H1 (cell line): ENCODE results near the gene CFHR5. TPM values are rescaled to one million over a fixed set of nuclear protein-coding genes. Genes with fewer than 3 reads are reported as not detected.

Experiments used
- CTCF ChIA-PET: fragments of 300-600 bp; sonication (Branson Sonifier 250); formaldehyde crosslinking; loops from one replicate; lab custom pipeline; 2021; ENCODE audit not compliant: partially characterized antibody; lab: Charles Lee
- POLR2A ChIA-PET: fragments of 300-600 bp; sonication (Branson Sonifier 250); formaldehyde crosslinking; loops from one replicate; lab custom pipeline; 2021; ENCODE audit warnings: inconsistent platforms; ENCODE audit not compliant: partially characterized antibody; lab: Charles Lee
- DNase-seq, 2 experiments: peaks; one replicate each; pipeline versions ENCODE4 v3.0.0 to v3.0.0-alpha.2; 2010 to 2022; ENCODE audit warnings: low spot score in 2 of 2, low read depth in 1 of 2, mixed read lengths in 1 of 2
- FAIRE-seq: peaks from 2 replicates; lab custom pipeline; 2011; peaks lifted over from hg19 to GRCh38; lab: Jason Lieb, UNC
- H2AFZ ChIP-seq: 2 replicates; pipeline ENCODE4 v1.8.1; 2012; ENCODE audit warnings: low read length, inconsistent platforms
- H2AK5ac ChIP-seq: 2 replicates; pipeline ENCODE4 v1.6.1; 2013; ENCODE audit warnings: low read depth, low read length
- H2BK120ac ChIP-seq: replicated peaks from 2 replicates; pipeline ENCODE3; 2013; ENCODE audit warnings: low read depth, low read length, inconsistent platforms
- H2BK12ac ChIP-seq: 2 replicates; pipeline ENCODE4 v1.6.1; 2013; ENCODE audit warnings: low read depth, low read length
- H2BK15ac ChIP-seq: 2 replicates; pipeline ENCODE4 v1.6.1; 2013; ENCODE audit warnings: low read length
- H2BK20ac ChIP-seq: 2 replicates; pipeline ENCODE4 v1.6.1; 2013; ENCODE audit warnings: low read length
- H2BK5ac ChIP-seq: 2 replicates; pipeline ENCODE4 v1.6.1; 2013; ENCODE audit warnings: low read depth, low read length
- H3K14ac ChIP-seq: 2 replicates; pipeline ENCODE4 v1.6.1; 2013; ENCODE audit warnings: inconsistent platforms; ENCODE audit not compliant: insufficient read length
- H3K18ac ChIP-seq: 2 replicates; pipeline ENCODE4 v1.6.1; 2013; ENCODE audit warnings: low read length; ENCODE audit errors: extremely low read depth
- H3K23ac ChIP-seq: 2 replicates; pipeline ENCODE4 v1.6.1; 2013; ENCODE audit warnings: inconsistent platforms; ENCODE audit not compliant: insufficient read length
- H3K23me2 ChIP-seq: 2 replicates; pipeline ENCODE4 v1.6.1; 2013; ENCODE audit warnings: low read depth, low read length
- H3K27ac ChIP-seq: 2 replicates; pipeline ENCODE4 v1.6.1; 2011; ENCODE audit warnings: low read depth, low read length, inconsistent platforms
- H3K27me3 ChIP-seq, 4 experiments: replicated peaks in 1 of 4; 1 replicate in 1 of 4; 2 replicates in 3 of 4; pipeline versions ENCODE4 v1.6.1 to v1.8.1; 2011 to 2013; ENCODE audit warnings: low read length in 3 of 4, mild to moderate bottlenecking in 3 of 4, inconsistent platforms in 2 of 4, mixed read lengths in 2 of 4, moderate library complexity in 1 of 4; ENCODE audit not compliant: control insufficient read depth in 3 of 4, insufficient read depth in 3 of 4; ENCODE audit errors: extremely low read depth in 1 of 4
- H3K36me3 ChIP-seq, 4 experiments: 2 replicates each; pipeline versions ENCODE4 v1.6.1 to v1.8.1; 2011 to 2013; ENCODE audit warnings: mild to moderate bottlenecking in 4 of 4, low read length in 3 of 4, moderate library complexity in 2 of 4, control low read depth in 1 of 4, inconsistent platforms in 1 of 4; ENCODE audit not compliant: insufficient read depth in 4 of 4, control insufficient read depth in 2 of 4
- H3K4ac ChIP-seq: replicated peaks from 2 replicates; pipeline ENCODE3; 2013; ENCODE audit warnings: low read length, low read depth, mixed read lengths, inconsistent platforms; ENCODE audit not compliant: insufficient read length
- H3K4me1 ChIP-seq, 4 experiments: replicated peaks in 1 of 4; 1 replicate in 1 of 4; 2 replicates in 3 of 4; pipeline versions ENCODE4 v1.6.1 to v1.8.1; 2011 to 2013; ENCODE audit warnings: low read length in 3 of 4, inconsistent platforms in 2 of 4, mixed read lengths in 1 of 4; ENCODE audit not compliant: insufficient read depth in 4 of 4, control insufficient read depth in 3 of 4
- H3K4me2 ChIP-seq, 2 experiments: 2 replicates each; pipeline versions ENCODE4 v1.6.1 to v1.8.1; 2011 to 2013; ENCODE audit warnings: low read depth in 2 of 2, low read length in 2 of 2, control low read depth in 1 of 2, inconsistent platforms in 1 of 2, mild to moderate bottlenecking in 1 of 2; ENCODE audit not compliant: insufficient read depth in 1 of 2
- H3K4me3 ChIP-seq, 4 experiments: fragments of 200-600, 300-600 bp in 1 of 4; sonication (generic), shearing (Covaris generic), sonication (Bioruptor Twin) in 1 of 4; 2 replicates each; pipeline versions ENCODE4 v1.5.1 to v1.8.1; 2011 to 2016; ENCODE audit warnings: low read length in 4 of 4, low read depth in 3 of 4, control low read depth in 2 of 4, inconsistent platforms in 2 of 4, mild to moderate bottlenecking in 2 of 4, mixed read lengths in 1 of 4, moderate library complexity in 1 of 4; ENCODE audit not compliant: insufficient read depth in 2 of 4; ENCODE audit errors: extremely low read depth in 1 of 4
- H3K56ac ChIP-seq: replicated peaks from 2 replicates; pipeline ENCODE3; 2013; ENCODE audit warnings: low read depth, mild to moderate bottlenecking, mixed read lengths, low read length, inconsistent platforms; ENCODE audit not compliant: insufficient read length
- H3K79me1 ChIP-seq: 2 replicates; pipeline ENCODE4 v1.6.1; 2013; ENCODE audit warnings: low read depth, low read length, control low read depth
- H3K79me2 ChIP-seq, 2 experiments: 2 replicates each; pipeline versions ENCODE4 v1.6.1 to v1.8.1; 2012 to 2013; ENCODE audit warnings: low read length in 2 of 2, mild to moderate bottlenecking in 2 of 2, inconsistent platforms in 1 of 2; ENCODE audit not compliant: insufficient read depth in 2 of 2, control insufficient read depth in 1 of 2
- H3K9ac ChIP-seq, 4 experiments: replicated peaks in 1 of 4; 1 replicate in 1 of 4; 2 replicates in 3 of 4; pipeline versions ENCODE4 v1.6.1 to v1.8.1; 2011 to 2013; ENCODE audit warnings: low read depth in 3 of 4, low read length in 3 of 4, control low read depth in 2 of 4, mild to moderate bottlenecking in 2 of 4, moderate library complexity in 2 of 4, inconsistent platforms in 1 of 4; ENCODE audit errors: extremely low read depth in 1 of 4
- H3K9me3 ChIP-seq, 2 experiments: 2 replicates each; pipeline versions ENCODE4 v1.6.1 to v1.8.1; 2012 to 2013; ENCODE audit warnings: mild to moderate bottlenecking in 2 of 2, moderate library complexity in 2 of 2, control low read depth in 1 of 2, inconsistent platforms in 1 of 2, low read depth in 1 of 2, low read length in 1 of 2, mixed read lengths in 1 of 2; ENCODE audit not compliant: insufficient read depth in 2 of 2
- H4K20me1 ChIP-seq, 2 experiments: replicated peaks in 1 of 2; 2 replicates each; pipeline versions ENCODE3 to v1.8.1; 2011 to 2013; ENCODE audit warnings: inconsistent platforms in 2 of 2, low read length in 2 of 2, mild to moderate bottlenecking in 1 of 2; ENCODE audit not compliant: insufficient read depth in 2 of 2, control insufficient read depth in 1 of 2
- H4K5ac ChIP-seq: 2 replicates; pipeline ENCODE4 v1.6.1; 2013; ENCODE audit warnings: low read length, low read depth, mixed read lengths, inconsistent platforms; ENCODE audit not compliant: insufficient read length
- H4K8ac ChIP-seq: 2 replicates; pipeline ENCODE4 v1.8.0; 2013; ENCODE audit warnings: mild to moderate bottlenecking, moderate library complexity, low read length, inconsistent platforms; ENCODE audit not compliant: insufficient read depth; ENCODE audit errors: extremely low read depth
- H4K91ac ChIP-seq: replicated peaks from 2 replicates; pipeline ENCODE3; 2013; ENCODE audit warnings: low read length, mixed read lengths, inconsistent platforms; ENCODE audit not compliant: insufficient read length
- BACH1 ChIP-seq: IDR thresholded peaks from 2 replicates; pipeline ENCODE4 v1.6.1; 2012; ENCODE audit warnings: low read length, improper control_type of control experiment
- CBX5 ChIP-seq: fragments of 300-800, 300-1000 bp; sonication (generic); IDR thresholded peaks from 2 replicates; pipeline ENCODE4 v1.7.1; 2016; ENCODE audit warnings: antibody characterized with exemption, low read length, low read depth
- CHD2 ChIP-seq: IDR thresholded peaks from 2 replicates; pipeline ENCODE4 v1.6.1; 2012; ENCODE audit warnings: low read length, improper control_type of control experiment
- CTCF ChIP-seq, 3 experiments: IDR thresholded peaks; 1 replicate in 2 of 3; 2 replicates in 1 of 3; pipeline versions ENCODE4 v1.5.1 to v1.6.1; 2011; ENCODE audit warnings: low read length in 3 of 3, mild to moderate bottlenecking in 3 of 3, inconsistent platforms in 2 of 3, low read depth in 1 of 3, moderate library complexity in 1 of 3; ENCODE audit not compliant: insufficient read depth in 1 of 3; ENCODE audit errors: control extremely low read depth in 1 of 3
- EZH2 ChIP-seq: fragments of 200-600 bp; sonication (generic); IDR thresholded peaks from 2 replicates; pipeline ENCODE4 v1.7.1; 2012; ENCODE audit warnings: low read depth, mild to moderate bottlenecking, moderate library complexity, low read length, inconsistent platforms; ENCODE audit not compliant: severe bottlenecking
- GABPA ChIP-seq: IDR thresholded peaks from 2 replicates; pipeline ENCODE4 v1.6.1; 2011; ENCODE audit warnings: mild to moderate bottlenecking, low read length, moderate library complexity, borderline replicate concordance; ENCODE audit not compliant: insufficient read depth
- MAX ChIP-seq: IDR thresholded peaks from 2 replicates; pipeline ENCODE4 v1.6.1; 2012; ENCODE audit warnings: inconsistent platforms
- NRF1 ChIP-seq: IDR thresholded peaks from 2 replicates; pipeline ENCODE4 v1.6.1; 2011; ENCODE audit warnings: mild to moderate bottlenecking, low read depth, low read length, improper control_type of control experiment
- POLR2AphosphoS5 ChIP-seq: IDR thresholded peaks from 2 replicates; pipeline ENCODE4 v1.6.1; 2011; ENCODE audit warnings: low read depth, low read length
- SIN3A ChIP-seq, 2 experiments: IDR thresholded peaks in 1 of 2; conservative IDR thresholded peaks in 1 of 2; 2 replicates each; pipeline ENCODE4 v1.6.1; 2011 to 2012; ENCODE audit warnings: low read length in 2 of 2, improper control_type of control experiment in 1 of 2, low read depth in 1 of 2, mild to moderate bottlenecking in 1 of 2
- WGBS, 2 experiments: shearing (Covaris generic) in 1 of 2; methylation state at CpG; one replicate each; pipeline versions ENCODE4 v1.1.6 to v1.1.7; 2013 to 2015; ENCODE audit warnings: low lambda C conversion rate in 2 of 2, mixed read lengths in 2 of 2, inconsistent platforms in 1 of 2, low coverage in 1 of 2, missing lambda C conversion rate in 1 of 2; ENCODE audit not compliant: insufficient replicate concordance in 2 of 2, insufficient coverage in 1 of 2, insufficient read length in 1 of 2; ENCODE audit errors: extremely low coverage in 1 of 2, missing lambda C conversion rate in 1 of 2; 5-methylcytosine and 5-hydroxymethylcytosine counted together
- polyA plus RNA-seq, 7 experiments: library from polyadenylated mRNA; depleted of rRNA in 3 of 7; stranded (reverse) in 5 of 7; unstranded in 2 of 7; fragments of >200 nt in 5 of 7; fragments of 200-250 nt in 2 of 7; gene quantifications; 1 replicate in 5 of 7; 2 replicates in 1 of 7; 4 replicates in 1 of 7; pipeline versions ENCODE4 v1.2.1 to v1.2.3, GENCODE V29; 2011 to 2013; ENCODE audit warnings: missing spikeins in 2 of 7, mixed read lengths in 2 of 7
- total RNA-seq: library from RNA; stranded (reverse); fragmentation: NEBNext Ultra II Directional; extraction: Animal tissue kit (Norgen Biotek cat#: 25700); gene quantifications from 2 replicates; pipeline ENCODE4 v1.2.1, GENCODE V29; 2021

Gene CFHR5
- total and polyA plus RNA-seq, 2 of the 8 experiments (the other 6 are each of a cell fraction or from before 2014, with no cell fraction given) = not detected

GRCh38 chr1:196951711-196952394 lies 25.5 kb upstream of the CFHR5 start:
- H3K36me3 ChIP-seq = no peaks in the 10 kb centered on the region
- 86% methylated on average over 2 of the region's 2 CpGs; no CpG with 5 or more reads in 1 of the 2 experiments for WGBS, 2 experiments
- H2AK5ac ChIP-seq = no peak overlapping the region
- no peak overlapping the region for H3K14ac ChIP-seq
- ChIA-PET CTCF (interaction anchor here (0.6 kb wide), 3 partner anchors 37 to 272 kb away, joined by 3 to 5 read pairs (median 3); no protein-coding TSS in a partner anchor), POLR2A (no interaction called here)
- H2AFZ ChIP-seq = no peak overlapping the region
- H2BK120ac ChIP-seq = no peak overlapping the region
- H3K4me1 ChIP-seq = no peaks in the 10 kb centered on the region
- FAIRE-seq = no peak
- no peak overlapping the region for H3K18ac ChIP-seq
- H3K56ac ChIP-seq = no peak overlapping the region
- H3K23ac ChIP-seq = no peak overlapping the region
- H3K27ac ChIP-seq = no peak overlapping the region
- H2BK20ac ChIP-seq = no peak overlapping the region
- no peak overlapping the region for H4K91ac ChIP-seq
- no peaks in the 10 kb centered on the region for H3K79me1 ChIP-seq
- no peak overlapping the region for H2BK15ac ChIP-seq
- H4K20me1 ChIP-seq = no peaks in the 10 kb centered on the region
- H3K9me3 ChIP-seq = peaks cover 0 to 3% of the 10 kb centered on the region in 2 experiments; a peak in 1 of 4 replicates
- H3K9ac ChIP-seq = no peak overlapping the region
- no peaks in the 10 kb centered on the region for H3K79me2 ChIP-seq
- no peaks in the 10 kb centered on the region for H3K27me3 ChIP-seq
- no peaks in the 10 kb centered on the region for H3K23me2 ChIP-seq
- no peak overlapping the region for H3K4me3 ChIP-seq
- H4K5ac ChIP-seq = no peak overlapping the region
- no peak overlapping the region for H2BK12ac ChIP-seq
- no peak for DNase-seq
- H3K4me2 ChIP-seq = no peak overlapping the region; a peak in 1 of 4 replicates
- H2BK5ac ChIP-seq = no peak overlapping the region
- no peak overlapping the region for H4K8ac ChIP-seq
- H3K4ac ChIP-seq = no peak overlapping the region
- TF ChIP-seq NRF1 (no peak), CHD2 (no peak), CTCF (IDR thresholded peaks at IDR 0.05; ENCODE audit: control extremely low read depth in 1 of 3, insufficient read depth in 1 of 3, low read depth in 1 of 3, low read length in 3 of 3) (no peak), GABPA (no peak), SIN3A (conservative IDR thresholded peaks at IDR 0.05 in 1 of 2, IDR thresholded peaks at IDR 0.05 in 1 of 2; ENCODE audit: low read depth in 1 of 2, low read length in 2 of 2) (no peak), MAX (no peak), EZH2 (no peak), POLR2AphosphoS5 (no peak), BACH1 (no peak), CBX5 (no peak)
